Endothelial cell (in vitro differentiated cells): Measurements from ENCODE around the gene SORCS2. TPM values are rescaled to one million over a fixed set of nuclear protein-coding genes. Genes with fewer than 3 reads are reported as not detected.
A peak's percentile ranks its signal among the peaks of the same experiment; 100 is the strongest.

Source experiments
- DNase-seq: peaks from one replicate; pipeline ENCODE4 v3.0.0; 2021; ENCODE audit warnings: low spot score
- H3K27ac Mint-ChIP-seq: one replicate; pipeline ENCODE4 v1.8.0; 2021; ENCODE audit warnings: mixed read lengths, inconsistent platforms; ENCODE audit not compliant: unreplicated experiment
- H3K27me3 Mint-ChIP-seq: one replicate; pipeline ENCODE4 v1.8.0; 2021; ENCODE audit warnings: mild to moderate bottlenecking, moderate library complexity, mixed read lengths, inconsistent platforms; ENCODE audit not compliant: unreplicated experiment
- H3K36me3 Mint-ChIP-seq: one replicate; pipeline ENCODE4 v1.8.0; 2021; ENCODE audit warnings: mild to moderate bottlenecking, low read depth, mixed read lengths, inconsistent platforms; ENCODE audit not compliant: unreplicated experiment
- H3K4me1 Mint-ChIP-seq: one replicate; pipeline ENCODE4 v1.8.0; 2021; ENCODE audit warnings: mild to moderate bottlenecking, mixed read lengths, inconsistent platforms; ENCODE audit not compliant: unreplicated experiment
- H3K4me3 Mint-ChIP-seq: one replicate; pipeline ENCODE4 v1.8.0; 2021; ENCODE audit warnings: mild to moderate bottlenecking, mixed read lengths, inconsistent platforms; ENCODE audit not compliant: unreplicated experiment
- H3K9me3 Mint-ChIP-seq: one replicate; pipeline ENCODE4 v1.8.0; 2021; ENCODE audit warnings: mixed read lengths, inconsistent platforms; ENCODE audit not compliant: unreplicated experiment
- total RNA-seq: library from RNA; stranded (reverse); fragmentation: NEBNext Ultra II Directional; extraction: Animal tissue kit (Norgen Biotek cat#: 25700); gene quantifications from one replicate; pipeline ENCODE4 v1.2.1, GENCODE V29; 2021; ENCODE audit not compliant: unreplicated experiment
- TF ChIP-seq, protein P1 (sequence below): fragments of 200-600 bp; sonication (generic); IDR thresholded peaks from one replicate; pipeline ENCODE4 v1.5.0; 2021; ENCODE audit warnings: antibody characterized with exemption; ENCODE audit not compliant: unreplicated experiment

SORCS2 gene
- total RNA-seq, 1 donor from 2014 or later = 1.3 TPM

GRCh38 chr4:7630568-7631287 lies 438.4 kb downstream of the SORCS2 start:
- no peak overlapping the region for H3K4me3 Mint-ChIP-seq
- H3K9me3 Mint-ChIP-seq = no peaks in the 10 kb centered on the region
- peaks cover 2% of the 10 kb centered on the region for H3K27me3 Mint-ChIP-seq
- DNase-seq = no peak
- no peaks in the 10 kb centered on the region for H3K36me3 Mint-ChIP-seq
- no peak overlapping the region for H3K27ac Mint-ChIP-seq
- TF ChIP-seq, protein P1, sequence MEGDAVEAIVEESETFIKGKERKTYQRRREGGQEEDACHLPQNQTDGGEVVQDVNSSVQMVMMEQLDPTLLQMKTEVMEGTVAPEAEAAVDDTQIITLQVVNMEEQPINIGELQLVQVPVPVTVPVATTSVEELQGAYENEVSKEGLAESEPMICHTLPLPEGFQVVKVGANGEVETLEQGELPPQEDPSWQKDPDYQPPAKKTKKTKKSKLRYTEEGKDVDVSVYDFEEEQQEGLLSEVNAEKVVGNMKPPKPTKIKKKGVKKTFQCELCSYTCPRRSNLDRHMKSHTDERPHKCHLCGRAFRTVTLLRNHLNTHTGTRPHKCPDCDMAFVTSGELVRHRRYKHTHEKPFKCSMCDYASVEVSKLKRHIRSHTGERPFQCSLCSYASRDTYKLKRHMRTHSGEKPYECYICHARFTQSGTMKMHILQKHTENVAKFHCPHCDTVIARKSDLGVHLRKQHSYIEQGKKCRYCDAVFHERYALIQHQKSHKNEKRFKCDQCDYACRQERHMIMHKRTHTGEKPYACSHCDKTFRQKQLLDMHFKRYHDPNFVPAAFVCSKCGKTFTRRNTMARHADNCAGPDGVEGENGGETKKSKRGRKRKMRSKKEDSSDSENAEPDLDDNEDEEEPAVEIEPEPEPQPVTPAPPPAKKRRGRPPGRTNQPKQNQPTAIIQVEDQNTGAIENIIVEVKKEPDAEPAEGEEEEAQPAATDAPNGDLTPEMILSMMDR = no peak
- peaks cover 9% of the 10 kb centered on the region for H3K4me1 Mint-ChIP-seq

GRCh38 chr4:7631288-7632014 lies 439.1 kb downstream of the SORCS2 start:
- no peak for DNase-seq
- Mint-ChIP-seq H3K27ac (no peak overlapping the region), H3K4me1 (peaks cover 9% of the 10 kb centered on the region), H3K4me3 (no peak overlapping the region), H3K9me3 (no peaks in the 10 kb centered on the region), H3K27me3 (peaks cover 2% of the 10 kb centered on the region), H3K36me3 (no peaks in the 10 kb centered on the region)
- TF ChIP-seq, protein P1 = no peak

DNA sequence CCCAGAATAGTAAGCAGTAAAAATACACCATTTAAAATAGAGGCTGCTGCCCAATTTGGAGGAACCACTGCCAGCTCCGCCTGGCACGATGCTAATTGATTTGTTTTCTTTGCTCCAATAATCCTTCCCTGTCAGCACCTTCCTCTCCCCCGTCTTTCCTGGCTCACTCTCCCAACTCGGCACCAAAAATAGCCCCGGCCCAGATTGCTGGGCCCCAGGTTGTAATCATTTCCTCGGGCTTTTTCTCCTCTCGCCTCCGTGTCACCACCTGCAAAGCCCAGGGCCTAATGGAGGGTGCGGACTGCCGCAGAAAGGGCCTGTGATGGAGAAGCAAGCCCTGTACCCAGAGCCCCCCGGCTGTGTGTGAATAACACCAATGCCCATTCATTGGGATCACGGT lies 440.0 kb downstream of the SORCS2 start:
- Mint-ChIP-seq H3K4me1 (peaks cover 9% of the 10 kb centered on the region), H3K36me3 (no peaks in the 10 kb centered on the region), H3K9me3 (no peaks in the 10 kb centered on the region), H3K4me3 (no peak overlapping the region), H3K27me3 (peaks cover 2% of the 10 kb centered on the region), H3K27ac (peak overlapping the region; percentile 36)
- DNase-seq = no peak
- TF ChIP-seq, protein P1 = no peak

- no peaks in the 10 kb centered on the region for H3K9me3 Mint-ChIP-seq
- DNase-seq = no peak
- TF ChIP-seq, protein P1 = no peak
- H3K27ac Mint-ChIP-seq = no peak overlapping the region
- H3K4me1 Mint-ChIP-seq = peaks cover 9% of the 10 kb centered on the region
- H3K36me3 Mint-ChIP-seq = no peaks in the 10 kb centered on the region
- H3K27me3 Mint-ChIP-seq = peaks cover 2% of the 10 kb centered on the region
- H3K4me3 Mint-ChIP-seq = no peak overlapping the region
These were observed 440.6 kb downstream of the SORCS2 start for GRCh38 chr4:7632971-7633370.
